ENCODE results near the gene SCYGR3. TPM values are rescaled to one million over a fixed set of nuclear protein-coding genes. Genes with fewer than 3 reads are reported as not detected.

The SCYGR3 gene
- total and polyA plus RNA-seq, 2 of the 8 experiments (the other 6 are each of a cell fraction or from before 2014, with no cell fraction given), result not detected

- Histone ChIP-seq H3K36me3 (ENCODE audit: control insufficient read depth in 2 of 4, insufficient read depth in 4 of 4, low read length in 3 of 4) (no peaks in the 10 kb centered on the region), H2AK5ac (ENCODE audit: low read depth, low read length) (no peak overlapping the region), H3K4ac (replicated peaks; ENCODE audit: insufficient read length, low read depth, low read length) (no peak overlapping the region), H2BK5ac (ENCODE audit: low read depth, low read length) (no peak overlapping the region), H3K79me1 (ENCODE audit: low read depth, low read length) (no peaks in the 10 kb centered on the region), H3K14ac (ENCODE audit: insufficient read length) (no peak overlapping the region), H2AFZ (ENCODE audit: low read length) (no peak overlapping the region), H4K8ac (ENCODE audit: extremely low read depth, insufficient read depth, low read length) (no peak overlapping the region), H3K79me2 (ENCODE audit: control insufficient read depth in 1 of 2, insufficient read depth in 2 of 2, low read length in 2 of 2) (no peaks in the 10 kb centered on the region), H3K27ac (ENCODE audit: low read depth, low read length) (no peak overlapping the region), H3K27me3 (replicated peaks in 1 of 4; ENCODE audit: control insufficient read depth in 3 of 4, extremely low read depth in 1 of 4, insufficient read depth in 3 of 4, low read length in 3 of 4) (no peaks in the 10 kb centered on the region), H3K18ac (ENCODE audit: extremely low read depth, low read length) (no peak overlapping the region), H4K20me1 (replicated peaks in 1 of 2; ENCODE audit: control insufficient read depth in 1 of 2, insufficient read depth in 2 of 2, low read length in 2 of 2) (no peaks in the 10 kb centered on the region), H2BK15ac (ENCODE audit: low read length) (no peak overlapping the region), H3K4me3 (ENCODE audit: extremely low read depth in 1 of 4, insufficient read depth in 2 of 4, low read depth in 3 of 4, low read length in 4 of 4) (no peak overlapping the region), H2BK120ac (replicated peaks; ENCODE audit: low read depth, low read length) (no peak overlapping the region), H3K56ac (replicated peaks; ENCODE audit: insufficient read length, low read depth, low read length) (no peak overlapping the region), H3K23me2 (ENCODE audit: low read depth, low read length) (no peaks in the 10 kb centered on the region), H3K23ac (ENCODE audit: insufficient read length) (no peak overlapping the region), H3K9ac (replicated peaks in 1 of 4; ENCODE audit: extremely low read depth in 1 of 4, low read depth in 3 of 4, low read length in 3 of 4) (no peak overlapping the region), H4K91ac (replicated peaks; ENCODE audit: insufficient read length, low read length) (no peak overlapping the region), H2BK12ac (ENCODE audit: low read depth, low read length) (no peak overlapping the region), H2BK20ac (ENCODE audit: low read length) (no peak overlapping the region), H3K9me3 (ENCODE audit: insufficient read depth in 2 of 2, low read depth in 1 of 2, low read length in 1 of 2) (no peaks in the 10 kb centered on the region), H3K4me1 (replicated peaks in 1 of 4; ENCODE audit: control insufficient read depth in 3 of 4, insufficient read depth in 4 of 4, low read length in 3 of 4) (no peaks in the 10 kb centered on the region), H3K4me2 (ENCODE audit: insufficient read depth in 1 of 2, low read depth in 2 of 2, low read length in 2 of 2) (no peak overlapping the region), H4K5ac (ENCODE audit: insufficient read length, low read depth, low read length) (no peak overlapping the region)
- 90% methylated on average over 2 of the region's 2 CpGs; no CpG with 5 or more reads in 1 of the 2 experiments for whole genome bisulfite sequencing, 2 experiments (ENCODE audit: extremely low coverage in 1 of 2, insufficient coverage in 1 of 2, insufficient read length in 1 of 2, insufficient replicate concordance in 2 of 2, low coverage in 1 of 2, low lambda C conversion rate in 2 of 2, missing lambda C conversion rate in 1 of 2)
- POLR2A ChIA-PET (ENCODE audit: partially characterized antibody), result no interaction called here
- DNase-seq (ENCODE audit: low read depth in 1 of 2, low spot score in 2 of 2) (no peak), FAIRE-seq (no peak)
- CTCF ChIA-PET (ENCODE audit: partially characterized antibody), result interaction anchor here (0.7 kb wide), 1 partner anchor 80 kb away, joined by 3 read pairs; no protein-coding TSS in a partner anchor
- TF ChIP-seq KDM5A (IDR thresholded peaks at IDR 0.05; ENCODE audit: low read length), result no peak
- no peak for TF ChIP-seq POU5F1 (IDR thresholded peaks at IDR 0.05; ENCODE audit: low read depth, low read length)
- TF ChIP-seq PHF8 (conservative IDR thresholded peaks at IDR 0.05; ENCODE audit: low read depth, low read length), result no peak
- no peak for TF ChIP-seq JUN (IDR thresholded peaks at IDR 0.05; ENCODE audit: low read depth, low read length)
- no peak for TF ChIP-seq GABPA (IDR thresholded peaks at IDR 0.05; ENCODE audit: borderline replicate concordance, insufficient read depth, low read length)
- TF ChIP-seq, protein P1, sequence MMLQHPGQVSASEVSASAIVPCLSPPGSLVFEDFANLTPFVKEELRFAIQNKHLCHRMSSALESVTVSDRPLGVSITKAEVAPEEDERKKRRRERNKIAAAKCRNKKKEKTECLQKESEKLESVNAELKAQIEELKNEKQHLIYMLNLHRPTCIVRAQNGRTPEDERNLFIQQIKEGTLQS (IDR thresholded peaks at IDR 0.05; ENCODE audit: insufficient read depth, low read depth, low read length), result no peak
- no peak for TF ChIP-seq SIRT6 (IDR thresholded peaks at IDR 0.05; ENCODE audit: low read length)
- no peak for TF ChIP-seq KDM4A (IDR thresholded peaks at IDR 0.05; ENCODE audit: low read depth, low read length, severe bottlenecking)
- TF ChIP-seq CREB1 (IDR thresholded peaks at IDR 0.05), result no peak
- TF ChIP-seq SAP30 (IDR thresholded peaks at IDR 0.05; ENCODE audit: insufficient read depth, insufficient replicate concordance, low read length), result no peak
These were observed 4.5 kb downstream of the SCYGR3 start for GRCh38 chr2:227610123-227610522.
